ENCODE results near the gene MACF1. TPM values are rescaled to one million over a fixed set of nuclear protein-coding genes. Genes with fewer than 3 reads are reported as not detected.

MACF1 gene
- total RNA-seq, 4 donors from 2014 or later, result 210 to 602 (median 573) TPM

DNA sequence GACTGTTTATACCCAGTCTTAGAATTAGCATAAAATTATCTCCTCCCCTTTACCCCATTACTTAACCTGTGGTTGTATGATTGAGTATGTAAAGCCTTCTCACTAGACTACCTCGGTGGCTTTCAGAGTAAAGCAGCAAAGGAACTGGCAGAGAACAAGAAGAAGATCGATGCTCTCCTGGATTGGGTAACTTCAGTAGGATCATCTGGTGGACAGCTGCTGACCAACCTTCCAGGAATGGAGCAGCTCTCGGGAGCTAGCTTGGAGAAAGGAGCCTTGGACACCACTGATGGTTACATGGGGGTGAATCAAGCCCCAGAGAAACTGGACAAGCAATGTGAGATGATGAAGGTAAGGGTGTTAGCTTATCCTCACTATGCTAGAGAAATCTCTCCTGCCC, 148.4 kb downstream of the MACF1 start:
- H3K4me1 ChIP-seq, result no peaks in the 10 kb centered on the region
- no peak overlapping the region for H3K27ac ChIP-seq
- no peaks in the 10 kb centered on the region for H3K36me3 ChIP-seq
- no peak overlapping the region for H3K4me3 ChIP-seq
- no peaks in the 10 kb centered on the region for H3K9me3 ChIP-seq
- TF ChIP-seq CTCF (IDR thresholded peaks at IDR 0.05) (no peak), POLR2A (IDR thresholded peaks at IDR 0.05) (no peak)
- no peak for DNase-seq
- no peaks in the 10 kb centered on the region for H3K27me3 ChIP-seq
- intact Hi-C loops (cut with DNase I; ENCODE audit: low total_unique reads), result no loop called here

- no peak for DNase-seq
- no peaks in the 10 kb centered on the region for H3K27me3 ChIP-seq
- H3K4me3 ChIP-seq, result no peak overlapping the region
- H3K9me3 ChIP-seq, result no peaks in the 10 kb centered on the region
- H3K4me1 ChIP-seq, result peaks cover 0 to 6% of the 10 kb centered on the region in 2 donors
- intact Hi-C loops (cut with DNase I; ENCODE audit: low total_unique reads), result no loop called here
- H3K36me3 ChIP-seq, result no peaks in the 10 kb centered on the region
- TF ChIP-seq CTCF (IDR thresholded peaks at IDR 0.05), result peak in 1 of 4 experiments; percentile 9
- TF ChIP-seq POLR2A (IDR thresholded peaks at IDR 0.05), result no peak
- no peak overlapping the region for H3K27ac ChIP-seq
Observed at GRCh38 chr1:39354572-39354971, 150.1 kb downstream of the MACF1 start.

- Histone ChIP-seq H3K9me3 (no peaks in the 10 kb centered on the region), H3K4me3 (no peak overlapping the region), H3K27me3 (no peaks in the 10 kb centered on the region), H3K4me1 (peaks cover 0 to 6% of the 10 kb centered on the region in 2 donors), H3K36me3 (no peaks in the 10 kb centered on the region), H3K27ac (peak overlapping the region; percentile 18 to 37)
- TF ChIP-seq CTCF (IDR thresholded peaks at IDR 0.05) (no peak), POLR2A (IDR thresholded peaks at IDR 0.05) (no peak)
- DNase-seq, result no peak
- intact Hi-C loops (cut with DNase I; ENCODE audit: low total_unique reads), result no loop called here
Observed at GRCh38 chr1:39358491-39358890, 154.0 kb downstream of the MACF1 start.

GRCh38 chr1:39359028-39359570, 154.6 kb downstream of the MACF1 start:
- Histone ChIP-seq H3K27ac (peak overlapping the region in 1 of 2 donors; percentile 37), H3K27me3 (no peaks in the 10 kb centered on the region), H3K4me3 (no peak overlapping the region), H3K4me1 (peaks cover 0 to 6% of the 10 kb centered on the region in 2 donors), H3K9me3 (no peaks in the 10 kb centered on the region), H3K36me3 (no peaks in the 10 kb centered on the region)
- peak; percentile 48 to 53 for DNase-seq
- no peak for TF ChIP-seq CTCF (IDR thresholded peaks at IDR 0.05)
- TF ChIP-seq POLR2A (IDR thresholded peaks at IDR 0.05), result no peak
- intact Hi-C loops (cut with DNase I; ENCODE audit: low total_unique reads), result no loop called here

DNA sequence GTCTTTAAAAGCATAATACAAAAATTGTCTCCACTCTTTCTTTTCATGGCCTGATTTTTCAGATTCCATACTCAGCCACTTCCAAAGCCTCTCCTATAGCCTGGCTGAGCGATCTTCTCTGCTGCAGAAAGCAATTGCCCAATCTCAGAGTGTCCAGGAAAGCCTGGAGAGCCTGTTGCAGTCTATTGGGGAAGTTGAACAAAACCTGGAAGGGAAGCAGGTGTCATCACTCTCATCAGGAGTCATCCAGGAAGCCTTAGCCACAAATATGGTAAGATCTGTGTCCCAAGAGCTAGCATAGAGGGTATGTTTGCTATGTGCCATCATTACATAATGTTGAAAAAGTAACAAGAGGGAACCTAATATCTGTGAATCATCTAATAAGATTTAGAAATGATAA, 156.2 kb downstream of the MACF1 start:
- DNase-seq, result no peak
- intact Hi-C loops (cut with DNase I; ENCODE audit: low total_unique reads), result no loop called here
- TF ChIP-seq CTCF (IDR thresholded peaks at IDR 0.05), result no peak
- no peak for TF ChIP-seq POLR2A (IDR thresholded peaks at IDR 0.05)
- Histone ChIP-seq H3K4me1 (peaks cover 0 to 6% of the 10 kb centered on the region in 2 donors), H3K36me3 (no peaks in the 10 kb centered on the region), H3K4me3 (no peak overlapping the region), H3K9me3 (no peaks in the 10 kb centered on the region), H3K27ac (no peak overlapping the region), H3K27me3 (no peaks in the 10 kb centered on the region)

Data from uterus (tissue), 4 donors.